HL-60 (cell line): ENCODE results near the gene EIF5.

Source experiments
- DNase-seq, 2 experiments: peaks; one replicate each; pipeline ENCODE4 v3.0.0-alpha.2; 2010 to 2020; ENCODE audit warnings: low read depth in 1 of 2, low spot score in 1 of 2
- H3K27ac ChIP-seq: fragments of 250-450 bp; sonication (Bioruptor Pico); replicated peaks from 2 replicates; pipeline ENCODE4 v1.5.1; 2020; ENCODE audit warnings: mild to moderate bottlenecking, moderate library complexity
- H3K27me3 ChIP-seq: fragments of 250-450 bp; sonication (Bioruptor Pico); 2 replicates; pipeline ENCODE4 v1.5.1; 2021; ENCODE audit warnings: mild to moderate bottlenecking, moderate library complexity; ENCODE audit not compliant: insufficient read depth, poor library complexity, severe bottlenecking
- H3K4me3 ChIP-seq: replicated peaks from 2 replicates; pipeline ENCODE4 v1.5.1; 2011; ENCODE audit warnings: mild to moderate bottlenecking, control low read depth, low read length; ENCODE audit not compliant: insufficient read depth
- GABPA ChIP-seq: IDR thresholded peaks from 2 replicates; pipeline ENCODE4 v1.6.1; 2012; ENCODE audit warnings: low read depth
- POLR2AphosphoS5 ChIP-seq: IDR thresholded peaks from 2 replicates; pipeline ENCODE4 v1.6.1; 2012; ENCODE audit warnings: low read depth
- REST ChIP-seq: IDR thresholded peaks from 2 replicates; pipeline ENCODE4 v1.6.1; 2012; ENCODE audit warnings: low read depth; ENCODE audit not compliant: insufficient replicate concordance
- SPI1 ChIP-seq: IDR thresholded peaks from 2 replicates; pipeline ENCODE4 v1.6.1; 2012; ENCODE audit warnings: low read depth, mild to moderate bottlenecking, borderline replicate concordance
- TF ChIP-seq, protein P1 (sequence below): IDR thresholded peaks from one replicate; pipeline ENCODE4 v1.5.1; 2011; ENCODE audit warnings: low read length, control low read depth, inconsistent platforms; ENCODE audit not compliant: insufficient read depth

EIF5 gene

GRCh38 chr14:103372552-103373304 lies 38.7 kb downstream of the EIF5 start:
- no peak for DNase-seq
- H3K27me3 ChIP-seq: no peaks in the 10 kb centered on the region
- TF ChIP-seq GABPA: no peak
- TF ChIP-seq POLR2AphosphoS5: no peak
- no peak for TF ChIP-seq SPI1
- TF ChIP-seq REST: no peak
- TF ChIP-seq, protein P1, sequence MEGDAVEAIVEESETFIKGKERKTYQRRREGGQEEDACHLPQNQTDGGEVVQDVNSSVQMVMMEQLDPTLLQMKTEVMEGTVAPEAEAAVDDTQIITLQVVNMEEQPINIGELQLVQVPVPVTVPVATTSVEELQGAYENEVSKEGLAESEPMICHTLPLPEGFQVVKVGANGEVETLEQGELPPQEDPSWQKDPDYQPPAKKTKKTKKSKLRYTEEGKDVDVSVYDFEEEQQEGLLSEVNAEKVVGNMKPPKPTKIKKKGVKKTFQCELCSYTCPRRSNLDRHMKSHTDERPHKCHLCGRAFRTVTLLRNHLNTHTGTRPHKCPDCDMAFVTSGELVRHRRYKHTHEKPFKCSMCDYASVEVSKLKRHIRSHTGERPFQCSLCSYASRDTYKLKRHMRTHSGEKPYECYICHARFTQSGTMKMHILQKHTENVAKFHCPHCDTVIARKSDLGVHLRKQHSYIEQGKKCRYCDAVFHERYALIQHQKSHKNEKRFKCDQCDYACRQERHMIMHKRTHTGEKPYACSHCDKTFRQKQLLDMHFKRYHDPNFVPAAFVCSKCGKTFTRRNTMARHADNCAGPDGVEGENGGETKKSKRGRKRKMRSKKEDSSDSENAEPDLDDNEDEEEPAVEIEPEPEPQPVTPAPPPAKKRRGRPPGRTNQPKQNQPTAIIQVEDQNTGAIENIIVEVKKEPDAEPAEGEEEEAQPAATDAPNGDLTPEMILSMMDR: no peak
- no peak overlapping the region for H3K4me3 ChIP-seq
- H3K27ac ChIP-seq: no peak overlapping the region

DNA sequence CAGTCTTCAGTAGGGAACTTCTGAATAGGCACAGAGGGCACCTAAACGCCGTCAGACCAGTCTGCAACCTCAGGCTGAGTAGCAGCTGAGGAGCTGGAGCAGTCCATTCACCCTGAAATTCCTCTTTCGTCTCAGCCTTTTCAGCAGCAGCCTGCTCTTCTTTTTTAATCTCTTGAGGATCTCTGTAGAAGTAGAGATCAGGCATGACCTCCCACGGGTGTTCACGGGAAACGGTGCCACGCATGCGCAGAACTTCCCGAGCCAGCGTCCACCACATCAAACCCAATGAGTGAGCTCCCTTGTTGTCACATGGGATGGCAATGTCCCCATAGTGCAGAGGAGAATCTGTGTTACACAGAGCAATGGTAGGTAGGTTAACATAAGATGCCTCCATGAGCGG lies 40.1 kb downstream of the EIF5 start:
- Histone ChIP-seq H3K27me3 (no peaks in the 10 kb centered on the region), H3K27ac (no peak overlapping the region), H3K4me3 (no peak overlapping the region)
- DNase-seq: no peak
- TF ChIP-seq POLR2AphosphoS5 (no peak), REST (no peak), GABPA (no peak), SPI1 (no peak)
- TF ChIP-seq, protein P1: no peak

DNA sequence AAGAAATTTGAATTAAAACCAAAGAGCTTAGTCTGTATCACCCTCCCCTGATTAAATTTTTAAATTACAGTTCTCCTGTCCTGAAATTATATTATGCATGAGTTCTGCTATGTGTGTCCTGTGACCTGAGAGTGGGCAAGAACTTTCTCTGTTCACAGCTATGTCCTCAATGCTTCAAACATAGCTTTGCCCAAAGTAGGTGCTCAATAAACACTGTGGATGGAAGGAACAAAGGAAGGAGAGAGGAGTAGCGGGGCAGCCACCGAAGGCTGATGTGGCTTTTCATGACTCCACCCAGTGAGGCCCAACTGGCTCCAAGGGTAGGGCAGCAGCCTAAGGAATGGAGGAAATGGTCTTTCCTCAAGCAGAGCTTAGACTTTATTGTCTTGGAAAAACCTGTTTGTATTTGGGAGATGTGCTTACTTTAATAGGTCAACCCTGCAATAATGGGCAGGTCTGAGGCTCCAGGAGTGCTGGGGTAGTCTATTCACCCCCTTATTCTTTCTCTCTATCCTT lies 43.5 kb downstream of the EIF5 start:
- Histone ChIP-seq H3K27ac (no peak overlapping the region), H3K27me3 (no peaks in the 10 kb centered on the region), H3K4me3 (no peak overlapping the region)
- no peak for DNase-seq
- no peak for TF ChIP-seq GABPA
- TF ChIP-seq POLR2AphosphoS5: no peak
- TF ChIP-seq, protein P1: no peak
- no peak for TF ChIP-seq SPI1
- TF ChIP-seq REST: no peak
